Adrenal gland (tissue), 5 donors: ENCODE measurements around the gene SYT5.

ENCODE experiments used
- CTCF ChIP-seq, 6 experiments: fragments of 450-650 bp in 4 of 6; fragments of 200-600 bp in 2 of 6; sonication (generic) in 1 of 6; IDR thresholded peaks; 1 replicate in 5 of 6; 2 replicates in 1 of 6; pipeline versions ENCODE4 v1.5.1 to v1.8.0; 2016 to 2021; ENCODE audit warnings: antibody characterized with exemption in 6 of 6, mild to moderate bottlenecking in 2 of 6, moderate library complexity in 1 of 6
- POLR2A ChIP-seq, 2 donors: fragments of 450-650 bp; IDR thresholded peaks; one replicate each; pipeline ENCODE4 v1.6.1; 2017; ENCODE audit warnings: antibody characterized with exemption in 2 of 2, mild to moderate bottlenecking in 2 of 2, moderate library complexity in 1 of 2
- donor health status: DM: no; HTN: no; CAD: no.

- no peak for TF ChIP-seq CTCF (IDR thresholded peaks at IDR 0.05)
- no peak for TF ChIP-seq POLR2A (IDR thresholded peaks at IDR 0.05)
Observed at GRCh38 chr19:55169136-55169535, 11.0 kb downstream of the SYT5 start.
